ENCODE results near the gene PCNT. TPM values are rescaled to one million over a fixed set of nuclear protein-coding genes. Genes with fewer than 3 reads are reported as not detected.

PCNT gene
- total and polyA plus RNA-seq, 2 of the 8 experiments (the other 6 are each of a cell fraction or from before 2014, with no cell fraction given), result 9.9 to 45.1 TPM

- Histone ChIP-seq H3K56ac (replicated peaks; ENCODE audit: insufficient read length, low read depth, low read length) (no peak overlapping the region), H2BK12ac (ENCODE audit: low read depth, low read length) (peak overlapping the region; percentile 75; the same call in 1 of the 2 replicates), H3K14ac (ENCODE audit: insufficient read length) (no peak overlapping the region), H3K23me2 (ENCODE audit: low read depth, low read length) (no peaks in the 10 kb centered on the region), H4K20me1 (replicated peaks in 1 of 2; ENCODE audit: control insufficient read depth in 1 of 2, insufficient read depth in 2 of 2, low read length in 2 of 2) (peaks cover 0 to 7% of the 10 kb centered on the region in 2 experiments), H2BK120ac (replicated peaks; ENCODE audit: low read depth, low read length) (no peak overlapping the region), H4K8ac (ENCODE audit: extremely low read depth, insufficient read depth, low read length) (no peak overlapping the region), H3K18ac (ENCODE audit: extremely low read depth, low read length) (no peak overlapping the region), H3K4ac (replicated peaks; ENCODE audit: insufficient read length, low read depth, low read length) (no peak overlapping the region), H3K4me3 (ENCODE audit: extremely low read depth in 1 of 4, insufficient read depth in 2 of 4, low read depth in 3 of 4, low read length in 4 of 4) (no peak overlapping the region), H3K79me2 (ENCODE audit: control insufficient read depth in 1 of 2, insufficient read depth in 2 of 2, low read length in 2 of 2) (peaks cover 0 to 66% of the 10 kb centered on the region in 2 experiments; a peak in 3 of 4 replicates), H2AK5ac (ENCODE audit: low read depth, low read length) (peak overlapping the region; percentile 65; the same call in 1 of the 2 replicates), H3K4me1 (replicated peaks in 1 of 4; ENCODE audit: control insufficient read depth in 3 of 4, insufficient read depth in 4 of 4, low read length in 3 of 4) (peaks cover 2 to 7% (median 6%) of the 10 kb centered on the region in 4 experiments; a peak in 6 of 7 replicates), H4K5ac (ENCODE audit: insufficient read length, low read depth, low read length) (no peak overlapping the region), H3K4me2 (ENCODE audit: insufficient read depth in 1 of 2, low read depth in 2 of 2, low read length in 2 of 2) (peak overlapping the region in 1 of 2 experiments; percentile 62; a peak in 2 of 4 replicates), H2BK5ac (ENCODE audit: low read depth, low read length) (peak overlapping the region; percentile 30; the same call in 1 of the 2 replicates), H3K23ac (ENCODE audit: insufficient read length) (no peak overlapping the region), H3K9ac (replicated peaks in 1 of 4; ENCODE audit: extremely low read depth in 1 of 4, low read depth in 3 of 4, low read length in 3 of 4) (no peak overlapping the region; a peak in 1 of 7 replicates), H2BK20ac (ENCODE audit: low read length) (no peak overlapping the region), H4K91ac (replicated peaks; ENCODE audit: insufficient read length, low read length) (no peak overlapping the region), H3K79me1 (ENCODE audit: low read depth, low read length) (peaks cover 21% of the 10 kb centered on the region), H2AFZ (ENCODE audit: low read length) (no peak overlapping the region), H2BK15ac (ENCODE audit: low read length) (no peak overlapping the region), H3K27me3 (replicated peaks in 1 of 4; ENCODE audit: control insufficient read depth in 3 of 4, extremely low read depth in 1 of 4, insufficient read depth in 3 of 4, low read length in 3 of 4) (no peaks in the 10 kb centered on the region), H3K9me3 (ENCODE audit: insufficient read depth in 2 of 2, low read depth in 1 of 2, low read length in 1 of 2) (peaks cover 10 to 18% of the 10 kb centered on the region in 2 experiments; a peak in 2 of 4 replicates), H3K27ac (ENCODE audit: low read depth, low read length) (no peak overlapping the region), H3K36me3 (ENCODE audit: control insufficient read depth in 2 of 4, insufficient read depth in 4 of 4, low read length in 3 of 4) (peaks cover 0 to 28% (median 13%) of the 10 kb centered on the region in 4 experiments; a peak in 5 of 8 replicates)
- FAIRE-seq (no peak), DNase-seq (ENCODE audit: low read depth in 1 of 2, low spot score in 2 of 2) (no peak)
- ChIA-PET POLR2A (ENCODE audit: partially characterized antibody) (interaction anchor here (1.4 kb wide), 1 partner anchor 10 kb away, joined by 4 read pairs; no protein-coding TSS in a partner anchor), CTCF (ENCODE audit: partially characterized antibody) (no interaction called here)
- whole genome bisulfite sequencing, 2 experiments (ENCODE audit: extremely low coverage in 1 of 2, insufficient coverage in 1 of 2, insufficient read length in 1 of 2, insufficient replicate concordance in 2 of 2, low coverage in 1 of 2, low lambda C conversion rate in 2 of 2, missing lambda C conversion rate in 1 of 2), result 92% methylated on average over 5 of the region's 5 CpGs; no CpG with 5 or more reads in 1 of the 2 experiments
- TF ChIP-seq CTCF (IDR thresholded peaks at IDR 0.05; ENCODE audit: control extremely low read depth in 1 of 3, insufficient read depth in 1 of 3, low read depth in 1 of 3, low read length in 3 of 3), result no peak
- no peak for TF ChIP-seq SP4 (IDR thresholded peaks at IDR 0.05; ENCODE audit: low read length)
Observed at GRCh38 chr21:46381541-46381940, 57.6 kb downstream of the PCNT start.
